ENCODE data around the gene PAK6. TPM values are rescaled to one million over a fixed set of nuclear protein-coding genes. Genes with fewer than 3 reads are reported as not detected.

Gene PAK6
- polyA plus RNA-seq, 1 of the 3 experiments (the other 2 are of a cell fraction), result 0.07 TPM

DNA sequence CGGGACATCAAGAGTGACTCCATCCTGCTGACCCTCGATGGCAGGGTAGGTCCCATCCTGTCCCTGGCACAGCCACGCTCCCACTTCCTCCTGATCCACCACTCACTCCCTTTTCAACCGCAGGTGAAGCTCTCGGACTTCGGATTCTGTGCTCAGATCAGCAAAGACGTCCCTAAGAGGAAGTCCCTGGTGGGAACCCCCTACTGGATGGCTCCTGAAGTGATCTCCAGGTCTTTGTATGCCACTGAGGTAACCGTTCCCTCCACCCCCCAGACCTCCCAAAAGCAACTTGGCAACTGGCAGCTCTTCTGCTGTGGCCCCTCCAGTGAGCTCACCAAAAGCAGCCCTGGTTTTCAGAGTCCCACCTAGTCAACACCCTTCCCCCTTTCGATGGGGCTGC is 34.6 kb downstream of the PAK6 start:
- Histone ChIP-seq H3K27me3 (ENCODE audit: insufficient read depth) (no peaks in the 10 kb centered on the region), H3K9ac (no peak overlapping the region), H3K9me3 (no peaks in the 10 kb centered on the region), H3K4me2 (no peak overlapping the region), H3K27ac (ENCODE audit: low read depth in 2 of 2, low read length in 1 of 2) (no peak overlapping the region), H2AFZ (ENCODE audit: low read depth) (no peak overlapping the region), H3K9me2 (no peaks in the 10 kb centered on the region), H3K4me3 (ENCODE audit: low read depth in 2 of 2, low read length in 1 of 2) (no peak overlapping the region), H3K79me2 (ENCODE audit: insufficient read depth) (no peaks in the 10 kb centered on the region), H3F3A (replicated peaks; ENCODE audit: insufficient read depth) (no peaks in the 10 kb centered on the region), H3K4me1 (ENCODE audit: control insufficient read depth in 1 of 2, insufficient read depth in 2 of 2, low read depth in 1 of 2, low read length in 1 of 2) (peaks cover 2 to 5% of the 10 kb centered on the region in 2 experiments; a peak in 1 of 4 replicates), H4K20me1 (ENCODE audit: insufficient read depth) (no peaks in the 10 kb centered on the region), H3K36me3 (replicated peaks in 1 of 2; ENCODE audit: control insufficient read depth in 1 of 2, insufficient read depth in 2 of 2, low read length in 1 of 2) (no peaks in the 10 kb centered on the region)
- CTCF ChIA-PET, result interaction anchor here (1.1 to 25.6 kb wide), 23 partner anchors 10 to 242 kb away, joined by 3 to 868 read pairs (median 20); partner anchors contain the start of genes ANKRD63, BMF, CCDC9B and INAFM2
- TF ChIP-seq YY1 (IDR thresholded peaks at IDR 0.05; ENCODE audit: low read depth), result no peak
- no peak for TF ChIP-seq NFIC (IDR thresholded peaks at IDR 0.05; ENCODE audit: borderline replicate concordance)
- TF ChIP-seq, protein P1, sequence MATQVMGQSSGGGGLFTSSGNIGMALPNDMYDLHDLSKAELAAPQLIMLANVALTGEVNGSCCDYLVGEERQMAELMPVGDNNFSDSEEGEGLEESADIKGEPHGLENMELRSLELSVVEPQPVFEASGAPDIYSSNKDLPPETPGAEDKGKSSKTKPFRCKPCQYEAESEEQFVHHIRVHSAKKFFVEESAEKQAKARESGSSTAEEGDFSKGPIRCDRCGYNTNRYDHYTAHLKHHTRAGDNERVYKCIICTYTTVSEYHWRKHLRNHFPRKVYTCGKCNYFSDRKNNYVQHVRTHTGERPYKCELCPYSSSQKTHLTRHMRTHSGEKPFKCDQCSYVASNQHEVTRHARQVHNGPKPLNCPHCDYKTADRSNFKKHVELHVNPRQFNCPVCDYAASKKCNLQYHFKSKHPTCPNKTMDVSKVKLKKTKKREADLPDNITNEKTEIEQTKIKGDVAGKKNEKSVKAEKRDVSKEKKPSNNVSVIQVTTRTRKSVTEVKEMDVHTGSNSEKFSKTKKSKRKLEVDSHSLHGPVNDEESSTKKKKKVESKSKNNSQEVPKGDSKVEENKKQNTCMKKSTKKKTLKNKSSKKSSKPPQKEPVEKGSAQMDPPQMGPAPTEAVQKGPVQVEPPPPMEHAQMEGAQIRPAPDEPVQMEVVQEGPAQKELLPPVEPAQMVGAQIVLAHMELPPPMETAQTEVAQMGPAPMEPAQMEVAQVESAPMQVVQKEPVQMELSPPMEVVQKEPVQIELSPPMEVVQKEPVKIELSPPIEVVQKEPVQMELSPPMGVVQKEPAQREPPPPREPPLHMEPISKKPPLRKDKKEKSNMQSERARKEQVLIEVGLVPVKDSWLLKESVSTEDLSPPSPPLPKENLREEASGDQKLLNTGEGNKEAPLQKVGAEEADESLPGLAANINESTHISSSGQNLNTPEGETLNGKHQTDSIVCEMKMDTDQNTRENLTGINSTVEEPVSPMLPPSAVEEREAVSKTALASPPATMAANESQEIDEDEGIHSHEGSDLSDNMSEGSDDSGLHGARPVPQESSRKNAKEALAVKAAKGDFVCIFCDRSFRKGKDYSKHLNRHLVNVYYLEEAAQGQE (IDR thresholded peaks at IDR 0.05; ENCODE audit: low read depth, low read length), result no peak
- TF ChIP-seq, protein P2, sequence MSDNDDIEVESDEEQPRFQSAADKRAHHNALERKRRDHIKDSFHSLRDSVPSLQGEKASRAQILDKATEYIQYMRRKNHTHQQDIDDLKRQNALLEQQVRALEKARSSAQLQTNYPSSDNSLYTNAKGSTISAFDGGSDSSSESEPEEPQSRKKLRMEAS (IDR thresholded peaks at IDR 0.05; ENCODE audit: low read depth), result no peak
- no peak for TF ChIP-seq JUND (IDR thresholded peaks at IDR 0.05)
- no peak for TF ChIP-seq FOXJ3 (CRISPR knock-in tag; IDR thresholded peaks at IDR 0.05)
- TF ChIP-seq SIN3A (IDR thresholded peaks at IDR 0.05; ENCODE audit: borderline replicate concordance, low read depth, low read length), result no peak
- no peak for TF ChIP-seq FOSL2 (IDR thresholded peaks at IDR 0.05; ENCODE audit: borderline replicate concordance, low read depth)
- no peak for TF ChIP-seq MXI1 (IDR thresholded peaks at IDR 0.05; ENCODE audit: low read depth, low read length)
- no peak for TF ChIP-seq FOXM1 (IDR thresholded peaks at IDR 0.05; ENCODE audit: low read depth)
- TF ChIP-seq, protein P3, sequence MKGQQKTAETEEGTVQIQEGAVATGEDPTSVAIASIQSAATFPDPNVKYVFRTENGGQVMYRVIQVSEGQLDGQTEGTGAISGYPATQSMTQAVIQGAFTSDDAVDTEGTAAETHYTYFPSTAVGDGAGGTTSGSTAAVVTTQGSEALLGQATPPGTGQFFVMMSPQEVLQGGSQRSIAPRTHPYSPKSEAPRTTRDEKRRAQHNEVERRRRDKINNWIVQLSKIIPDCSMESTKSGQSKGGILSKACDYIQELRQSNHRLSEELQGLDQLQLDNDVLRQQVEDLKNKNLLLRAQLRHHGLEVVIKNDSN (IDR thresholded peaks at IDR 0.05; ENCODE audit: borderline replicate concordance, low read depth), result no peak
- TF ChIP-seq, protein P4, sequence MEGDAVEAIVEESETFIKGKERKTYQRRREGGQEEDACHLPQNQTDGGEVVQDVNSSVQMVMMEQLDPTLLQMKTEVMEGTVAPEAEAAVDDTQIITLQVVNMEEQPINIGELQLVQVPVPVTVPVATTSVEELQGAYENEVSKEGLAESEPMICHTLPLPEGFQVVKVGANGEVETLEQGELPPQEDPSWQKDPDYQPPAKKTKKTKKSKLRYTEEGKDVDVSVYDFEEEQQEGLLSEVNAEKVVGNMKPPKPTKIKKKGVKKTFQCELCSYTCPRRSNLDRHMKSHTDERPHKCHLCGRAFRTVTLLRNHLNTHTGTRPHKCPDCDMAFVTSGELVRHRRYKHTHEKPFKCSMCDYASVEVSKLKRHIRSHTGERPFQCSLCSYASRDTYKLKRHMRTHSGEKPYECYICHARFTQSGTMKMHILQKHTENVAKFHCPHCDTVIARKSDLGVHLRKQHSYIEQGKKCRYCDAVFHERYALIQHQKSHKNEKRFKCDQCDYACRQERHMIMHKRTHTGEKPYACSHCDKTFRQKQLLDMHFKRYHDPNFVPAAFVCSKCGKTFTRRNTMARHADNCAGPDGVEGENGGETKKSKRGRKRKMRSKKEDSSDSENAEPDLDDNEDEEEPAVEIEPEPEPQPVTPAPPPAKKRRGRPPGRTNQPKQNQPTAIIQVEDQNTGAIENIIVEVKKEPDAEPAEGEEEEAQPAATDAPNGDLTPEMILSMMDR (IDR thresholded peaks at IDR 0.05), result no peak
- TF ChIP-seq TEAD4 (IDR thresholded peaks at IDR 0.05; ENCODE audit: borderline replicate concordance, insufficient read depth), result no peak
- TF ChIP-seq, protein P5, sequence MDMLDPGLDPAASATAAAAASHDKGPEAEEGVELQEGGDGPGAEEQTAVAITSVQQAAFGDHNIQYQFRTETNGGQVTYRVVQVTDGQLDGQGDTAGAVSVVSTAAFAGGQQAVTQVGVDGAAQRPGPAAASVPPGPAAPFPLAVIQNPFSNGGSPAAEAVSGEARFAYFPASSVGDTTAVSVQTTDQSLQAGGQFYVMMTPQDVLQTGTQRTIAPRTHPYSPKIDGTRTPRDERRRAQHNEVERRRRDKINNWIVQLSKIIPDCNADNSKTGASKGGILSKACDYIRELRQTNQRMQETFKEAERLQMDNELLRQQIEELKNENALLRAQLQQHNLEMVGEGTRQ (IDR thresholded peaks at IDR 0.05; ENCODE audit: borderline replicate concordance, low read depth, low read length), result no peak
- TF ChIP-seq RXRA (IDR thresholded peaks at IDR 0.05; ENCODE audit: borderline replicate concordance, low read depth), result no peak
- no peak for TF ChIP-seq MEF2A (IDR thresholded peaks at IDR 0.05; ENCODE audit: borderline replicate concordance, low read depth)
- no peak for DNase-seq
- whole genome bisulfite sequencing (ENCODE audit: low lambda C conversion rate), result 72% methylated on average over 5 of the region's 9 CpGs
- POLR2A ChIA-PET, result no interaction called here
